NCI-H187 (cell line): ENCODE measurements around the gene ZG16.

Experiments
- DNase-seq, 2 experiments: peaks; one replicate each; lab custom pipeline; 2025; lab: John Stamatoyannopoulos, UW

ZG16 gene

GRCh38 chr16:29809850-29810698 lies 32.0 kb downstream of the ZG16 start:
- DNase-seq = no peak

GRCh38 chr16:29810699-29811169 lies 32.7 kb downstream of the ZG16 start:
- no peak for DNase-seq

GRCh38 chr16:29811170-29811895 lies 33.3 kb downstream of the ZG16 start:
- peak; percentile 46 to 75 for DNase-seq

- no peak for DNase-seq
Measured at GRCh38 chr16:29811896-29812665, 34.0 kb downstream of the ZG16 start, which contains the start of gene PRRT2. PRRT2 (plus strand) TSS chr16:29812193; CDS start chr16:29813055, 862 bp downstream.

- no peak for DNase-seq
Measured at GRCh38 chr16:29812754-29813643, 34.9 kb downstream of the ZG16 start.

GRCh38 chr16:29813644-29814562 lies 35.8 kb downstream of the ZG16 start:
- DNase-seq = no peak

GRCh38 chr16:29814592-29814991 lies 36.5 kb downstream of the ZG16 start:
- DNase-seq = no peak

GRCh38 chr16:29815032-29815721 lies 37.1 kb downstream of the ZG16 start:
- no peak for DNase-seq

- peak; percentile 90 to 94 for DNase-seq
Measured at GRCh38 chr16:29815793-29816693, 38.0 kb downstream of the ZG16 start, which contains the start of gene PAGR1. PAGR1 (plus strand) TSS chr16:29816152; CDS start chr16:29816526, 374 bp downstream.

- DNase-seq = peak in 1 of 2 experiments; percentile 21
Measured at GRCh38 chr16:29816694-29817441, 38.8 kb downstream of the ZG16 start.

- no peak for DNase-seq
Measured at GRCh38 chr16:29818082-29818481, 40.0 kb downstream of the ZG16 start.

- no peak for DNase-seq
Measured at GRCh38 chr16:29819506-29819905, 41.5 kb downstream of the ZG16 start.

GRCh38 chr16:29820271-29820701 lies 42.2 kb downstream of the ZG16 start, which contains the start of gene MVP:
MVP (plus strand) TSS chr16:29820462; CDS start chr16:29830550, 10,088 bp downstream.
- no peak for DNase-seq

- no peak for DNase-seq
Measured at GRCh38 chr16:29820730-29821642, 42.9 kb downstream of the ZG16 start.

GRCh38 chr16:29821643-29822115 lies 43.6 kb downstream of the ZG16 start:
- no peak for DNase-seq

- DNase-seq = no peak
Measured at GRCh38 chr16:29824589-29825144, 46.6 kb downstream of the ZG16 start.
